GM23338 (cell line): ENCODE results near the gene UNC13C.

Experiments
- CREB1 ChIP-seq: fragments of 250-450 bp; sonication (Bioruptor Pico); IDR thresholded peaks from 2 replicates; pipeline ENCODE4 v1.5.0; 2020; ENCODE audit warnings: low read depth, mild to moderate bottlenecking, moderate library complexity
- CTCF ChIP-seq, 2 experiments: fragments of 200-600 bp in 1 of 2; sonication (generic) in 1 of 2; conservative IDR thresholded peaks; 2 replicates each; pipeline versions ENCODE4 v1.5.1 to v1.6.1; 2016 to 2017; ENCODE audit warnings: antibody characterized with exemption in 2 of 2, low read depth in 2 of 2, mild to moderate bottlenecking in 2 of 2, moderate library complexity in 1 of 2
- ETS1 ChIP-seq: IDR thresholded peaks from 2 replicates; pipeline ENCODE4 v1.6.1; 2016; ENCODE audit warnings: antibody characterized with exemption
- EZH2 ChIP-seq: fragments of 200-600 bp; sonication (generic); IDR thresholded peaks from one replicate; pipeline ENCODE4 v1.8.0; 2017; ENCODE audit warnings: antibody characterized with exemption, mild to moderate bottlenecking, low read depth; ENCODE audit not compliant: unreplicated experiment
- EZH2phosphoT487 ChIP-seq: fragments of 200-600 bp; sonication (generic); IDR thresholded peaks from one replicate; pipeline ENCODE4 v1.8.1; 2018; ENCODE audit warnings: antibody characterized with exemption; ENCODE audit not compliant: unreplicated experiment
- POLR2AphosphoS5 ChIP-seq: IDR thresholded peaks from 2 replicates; pipeline ENCODE4 v1.6.1; 2016; ENCODE audit warnings: antibody characterized with exemption, low read depth
- REST ChIP-seq: IDR thresholded peaks from one replicate; pipeline ENCODE4 v1.6.1; 2018; ENCODE audit warnings: antibody characterized with exemption; ENCODE audit not compliant: unreplicated experiment
- STAT1 ChIP-seq: IDR thresholded peaks from one replicate; pipeline ENCODE4 v1.6.1; 2016; ENCODE audit warnings: antibody characterized with exemption; ENCODE audit not compliant: unreplicated experiment
- ZNF114 ChIP-seq: fragments of 250-450 bp; sonication (Bioruptor Pico); IDR thresholded peaks from 2 replicates; pipeline ENCODE4 v1.5.0; 2020; ENCODE audit warnings: mild to moderate bottlenecking, moderate library complexity
- ZNF331 ChIP-seq: fragments of 250-450 bp; sonication (Bioruptor Pico); IDR thresholded peaks from 2 replicates; pipeline ENCODE4 v1.5.0; 2020; ENCODE audit warnings: low read depth, mild to moderate bottlenecking, moderate library complexity

GRCh38 chr15:54227569-54227968 is 249.3 kb downstream of the UNC13C start:
- no peak for TF ChIP-seq CTCF (conservative IDR thresholded peaks at IDR 0.05; ENCODE audit: low read depth in 2 of 2)
- TF ChIP-seq POLR2AphosphoS5 = no peak
- no peak for TF ChIP-seq ETS1
- TF ChIP-seq CREB1 (CRISPR knock-in tag) = no peak
- TF ChIP-seq EZH2phosphoT487 = no peak
- TF ChIP-seq EZH2 = no peak
- TF ChIP-seq ZNF114 = no peak
- no peak for TF ChIP-seq REST
- no peak for TF ChIP-seq ZNF331 (CRISPR knock-in tag)
- no peak for TF ChIP-seq STAT1
